Skeletal muscle satellite cell (primary cell): ENCODE measurements around the gene DAZ3. TPM values are rescaled to one million over a fixed set of nuclear protein-coding genes. Genes with fewer than 3 reads are reported as not detected.
"Not testable (repeated sequence)": the region's sequence is repeated elsewhere in the genome, so short reads cannot be mapped to it uniquely, and the experiment has no call there.

Experiments
- H3K27me3 ChIP-seq: 2 replicates; pipeline ENCODE4 v1.7.0; 2013; ENCODE audit warnings: low read length; ENCODE audit not compliant: control insufficient read depth, insufficient read depth
- H3K36me3 ChIP-seq: 2 replicates; pipeline ENCODE4 v1.7.0; 2013; ENCODE audit warnings: mild to moderate bottlenecking, control low read depth, low read length; ENCODE audit not compliant: insufficient read depth
- H3K4me1 ChIP-seq: 2 replicates; pipeline ENCODE4 v1.7.0; 2013; ENCODE audit warnings: low read length; ENCODE audit not compliant: control insufficient read depth, insufficient read depth
- H3K4me2 ChIP-seq: 2 replicates; pipeline ENCODE4 v1.7.0; 2013; ENCODE audit warnings: mild to moderate bottlenecking, low read length
- H3K4me3 ChIP-seq: 2 replicates; pipeline ENCODE4 v1.7.0; 2013; ENCODE audit warnings: low read length
- H3K9ac ChIP-seq: 2 replicates; pipeline ENCODE4 v1.7.0; 2013; ENCODE audit warnings: mild to moderate bottlenecking, low read depth, low read length, moderate library complexity
- H3K9me3 ChIP-seq: replicated peaks from 2 replicates; pipeline ENCODE4 v1.7.0; 2013; ENCODE audit warnings: mild to moderate bottlenecking, control low read depth, low read length
- total RNA-seq: library from RNA; depleted of rRNA; stranded (reverse); fragments of >200 nt; gene quantifications from 2 replicates; pipeline ENCODE4 v1.2.3, GENCODE V29; 2012; rRNA removed

Gene DAZ3, protein sequence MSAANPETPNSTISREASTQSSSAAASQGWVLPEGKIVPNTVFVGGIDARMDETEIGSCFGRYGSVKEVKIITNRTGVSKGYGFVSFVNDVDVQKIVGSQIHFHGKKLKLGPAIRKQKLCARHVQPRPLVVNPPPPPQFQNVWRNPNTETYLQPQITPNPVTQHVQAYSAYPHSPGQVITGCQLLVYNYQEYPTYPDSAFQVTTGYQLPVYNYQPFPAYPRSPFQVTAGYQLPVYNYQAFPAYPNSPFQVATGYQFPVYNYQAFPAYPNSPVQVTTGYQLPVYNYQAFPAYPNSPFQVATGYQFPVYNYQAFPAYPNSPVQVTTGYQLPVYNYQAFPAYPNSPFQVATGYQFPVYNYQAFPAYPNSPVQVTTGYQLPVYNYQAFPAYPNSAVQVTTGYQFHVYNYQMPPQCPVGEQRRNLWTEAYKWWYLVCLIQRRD
- total RNA-seq = not detected in 2 replicates

DNA sequence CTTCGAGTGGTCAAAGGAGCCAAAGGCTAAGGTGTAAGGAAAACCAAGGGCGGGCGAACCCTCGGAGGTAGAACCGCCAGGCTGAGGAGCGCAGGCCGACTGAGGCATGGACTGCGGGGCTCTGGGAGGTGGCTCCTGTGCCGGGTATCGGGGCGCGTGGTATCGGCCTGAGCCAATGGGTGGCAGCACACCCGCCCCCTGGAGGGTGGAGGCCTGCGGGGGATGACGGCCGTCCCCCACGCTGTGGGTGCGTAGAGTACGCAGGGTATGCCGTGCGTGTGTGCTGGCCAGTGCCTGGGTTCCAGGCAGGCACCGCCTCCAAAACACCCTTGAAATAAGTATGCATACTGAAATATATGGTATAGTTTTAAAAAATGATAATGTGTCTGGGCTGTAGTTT, at the start of gene DAZ3:
DAZ3 (minus strand) TSS at position 101 of the 400 bp plus-strand sequence. CDS start 208 bp downstream, outside the sequence.
- not testable (repeated sequence) for H3K9me3 ChIP-seq, H3K4me3 ChIP-seq, H3K27me3 ChIP-seq, H3K36me3 ChIP-seq, H3K9ac ChIP-seq, H3K4me1 ChIP-seq, H3K4me2 ChIP-seq

DNA sequence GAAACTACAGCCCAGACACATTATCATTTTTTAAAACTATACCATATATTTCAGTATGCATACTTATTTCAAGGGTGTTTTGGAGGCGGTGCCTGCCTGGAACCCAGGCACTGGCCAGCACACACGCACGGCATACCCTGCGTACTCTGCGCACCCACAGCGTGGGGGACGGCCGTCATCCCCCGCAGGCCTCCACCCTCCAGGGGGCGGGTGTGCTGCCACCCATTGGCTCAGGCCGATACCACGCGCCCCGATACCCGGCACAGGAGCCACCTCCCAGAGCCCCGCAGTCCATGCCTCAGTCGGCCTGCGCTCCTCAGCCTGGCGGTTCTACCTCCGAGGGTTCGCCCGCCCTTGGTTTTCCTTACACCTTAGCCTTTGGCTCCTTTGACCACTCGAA, 20.4 kb upstream of the DAZ3 start, which contains the start of gene DAZ4:
DAZ4 (plus strand) TSS at position 301 of the 400 bp plus-strand sequence. CDS start 208 bp downstream, outside the sequence.
- not testable (repeated sequence) for H3K9me3 ChIP-seq, H3K4me1 ChIP-seq, H3K9ac ChIP-seq, H3K4me2 ChIP-seq, H3K36me3 ChIP-seq, H3K4me3 ChIP-seq, H3K27me3 ChIP-seq

DNA sequence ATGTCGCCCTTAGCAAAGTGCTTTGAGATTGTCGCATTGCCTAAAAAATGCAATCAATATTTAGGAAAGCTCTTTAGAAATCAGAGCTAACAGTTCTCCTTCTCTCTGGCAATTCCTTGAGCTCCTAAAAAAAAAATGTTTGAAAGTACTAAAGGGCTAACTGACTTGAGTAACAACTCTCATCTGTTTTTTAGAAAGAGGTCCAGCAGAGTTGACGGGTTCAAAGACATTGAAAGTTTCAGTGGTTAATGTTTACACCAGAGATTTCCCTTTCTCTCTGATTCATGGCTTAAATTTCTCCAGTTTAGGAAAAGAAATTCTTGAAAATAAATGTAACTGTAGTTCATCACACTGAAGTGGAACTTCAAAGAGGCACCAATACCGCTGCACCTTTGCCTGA, 11.9 kb upstream of the DAZ3 start:
- H3K4me1 ChIP-seq, H3K27me3 ChIP-seq, H3K4me2 ChIP-seq, H3K4me3 ChIP-seq, H3K36me3 ChIP-seq, H3K9me3 ChIP-seq, H3K9ac ChIP-seq: not testable (repeated sequence)

DNA sequence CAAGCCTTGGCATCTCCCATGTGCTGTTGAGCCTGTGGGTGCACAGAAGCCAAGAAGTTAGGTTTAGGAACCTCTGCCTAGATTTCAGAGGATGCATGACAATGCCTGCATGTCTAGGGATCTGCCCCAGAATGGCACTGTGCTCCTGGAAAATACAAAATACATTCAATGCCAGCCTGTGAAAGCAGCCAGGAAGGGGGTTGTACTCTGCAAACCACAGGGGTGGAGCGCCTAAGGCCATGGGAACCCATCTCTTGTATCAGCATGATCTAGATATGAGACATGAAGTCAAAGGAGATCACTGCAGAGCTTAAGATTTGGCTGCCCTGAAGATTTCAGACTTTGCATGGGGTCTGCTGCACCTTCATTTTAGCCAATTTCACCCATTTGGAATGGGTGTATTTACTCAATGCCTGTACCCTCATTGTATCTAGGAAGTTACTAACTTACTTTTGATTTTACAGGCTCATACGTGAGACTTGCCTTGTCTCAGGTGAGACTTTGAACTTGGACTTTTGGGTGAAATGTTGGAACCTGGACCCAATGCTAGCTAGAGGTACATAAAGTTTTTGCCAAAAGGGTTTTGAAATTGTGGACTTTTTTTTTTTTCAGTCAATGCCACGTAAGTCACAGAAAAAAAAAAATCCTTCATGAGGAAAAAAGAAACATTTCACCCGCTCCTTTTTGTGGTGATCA, 11.1 kb upstream of the DAZ3 start:
- H3K27me3 ChIP-seq, H3K9me3 ChIP-seq: not testable (repeated sequence)

DNA sequence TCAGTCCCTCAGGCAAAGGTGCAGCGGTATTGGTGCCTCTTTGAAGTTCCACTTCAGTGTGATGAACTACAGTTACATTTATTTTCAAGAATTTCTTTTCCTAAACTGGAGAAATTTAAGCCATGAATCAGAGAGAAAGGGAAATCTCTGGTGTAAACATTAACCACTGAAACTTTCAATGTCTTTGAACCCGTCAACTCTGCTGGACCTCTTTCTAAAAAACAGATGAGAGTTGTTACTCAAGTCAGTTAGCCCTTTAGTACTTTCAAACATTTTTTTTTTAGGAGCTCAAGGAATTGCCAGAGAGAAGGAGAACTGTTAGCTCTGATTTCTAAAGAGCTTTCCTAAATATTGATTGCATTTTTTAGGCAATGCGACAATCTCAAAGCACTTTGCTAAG, 8.6 kb upstream of the DAZ3 start:
- not testable (repeated sequence) for H3K9me3 ChIP-seq, H3K27me3 ChIP-seq, H3K9ac ChIP-seq, H3K36me3 ChIP-seq, H3K4me2 ChIP-seq, H3K4me1 ChIP-seq, H3K4me3 ChIP-seq

More for the DNA sequence above, 11.1 kb upstream of the DAZ3 start:
- H3K36me3 ChIP-seq, H3K4me1 ChIP-seq, H3K4me3 ChIP-seq, H3K9ac ChIP-seq, H3K4me2 ChIP-seq: not testable (repeated sequence)
